Prostate gland (tissue), 2 donors: Measurements from ENCODE around the gene SYT13. TPM values are rescaled to one million over a fixed set of nuclear protein-coding genes. Genes with fewer than 3 reads are reported as not detected.

Experiments used
- DNase-seq: peaks from one replicate; pipeline ENCODE4 v3.0.0-alpha.2; 2019; ENCODE audit warnings: low spot score
- H3K27ac ChIP-seq, 2 donors: fragments of 200-600 bp; sonication (generic); 2 replicates each; pipeline ENCODE4 v1.5.1; 2017 to 2019
- H3K27me3 ChIP-seq: fragments of 200-600 bp; sonication (generic); replicated peaks from 2 replicates; pipeline ENCODE4 v1.5.1; 2019; ENCODE audit not compliant: insufficient read depth
- H3K36me3 ChIP-seq, 2 donors: fragments of 200-600 bp; sonication (generic); 1 replicate in 1 of 2; 2 replicates in 1 of 2; pipeline versions ENCODE4 v1.5.1 to v1.8.1; 2017 to 2019
- H3K4me1 ChIP-seq: fragments of 200-600 bp; sonication (generic); replicated peaks from 2 replicates; pipeline ENCODE4 v1.5.1; 2019
- H3K4me3 ChIP-seq, 2 donors: fragments of 200-600 bp; sonication (generic); 2 replicates each; pipeline ENCODE4 v1.5.1; 2017 to 2019
- H3K9me3 ChIP-seq: fragments of 200-600 bp; sonication (generic); 2 replicates; pipeline ENCODE4 v1.5.1; 2017
- POLR2A ChIP-seq: fragments of 450-650 bp; IDR thresholded peaks from one replicate; pipeline ENCODE4 v1.6.1; 2016; ENCODE audit warnings: antibody characterized with exemption, mild to moderate bottlenecking
- POLR2AphosphoS5 ChIP-seq: sonication (generic); formaldehyde crosslinking; IDR thresholded peaks from one replicate; pipeline ENCODE4 v1.6.1; 2017; ENCODE audit warnings: antibody characterized with exemption
- WGBS: methylation state at CpG from one replicate; pipeline ENCODE4 v1.1.5; 2018; 5-methylcytosine and 5-hydroxymethylcytosine counted together
- intact Hi-C: fragments of 100-400 bp; cut with DNase I; formaldehyde crosslinking; loops from one replicate; pipeline ENCODE4 v1.14.2; 2022
- total RNA-seq, 2 donors: library from RNA; depleted of rRNA; stranded (reverse); fragments of >200 nt; gene quantifications; one replicate each; pipeline ENCODE4 v1.1.0, GENCODE V29; 2016
- TF ChIP-seq, protein P1 (sequence below), 4 experiments: fragments of 200-600 bp in 2 of 4; fragments of 450-650 bp in 2 of 4; sonication (generic) in 2 of 4; IDR thresholded peaks; 1 replicate in 3 of 4; 2 replicates in 1 of 4; pipeline ENCODE4 v1.5.1; 2016 to 2019; ENCODE audit warnings: antibody characterized with exemption in 4 of 4, mild to moderate bottlenecking in 2 of 4, moderate library complexity in 2 of 4

Gene SYT13
- total RNA-seq, 2 donors from 2014 or later: 0.80 to 4.8 TPM

- TF ChIP-seq, protein P1, sequence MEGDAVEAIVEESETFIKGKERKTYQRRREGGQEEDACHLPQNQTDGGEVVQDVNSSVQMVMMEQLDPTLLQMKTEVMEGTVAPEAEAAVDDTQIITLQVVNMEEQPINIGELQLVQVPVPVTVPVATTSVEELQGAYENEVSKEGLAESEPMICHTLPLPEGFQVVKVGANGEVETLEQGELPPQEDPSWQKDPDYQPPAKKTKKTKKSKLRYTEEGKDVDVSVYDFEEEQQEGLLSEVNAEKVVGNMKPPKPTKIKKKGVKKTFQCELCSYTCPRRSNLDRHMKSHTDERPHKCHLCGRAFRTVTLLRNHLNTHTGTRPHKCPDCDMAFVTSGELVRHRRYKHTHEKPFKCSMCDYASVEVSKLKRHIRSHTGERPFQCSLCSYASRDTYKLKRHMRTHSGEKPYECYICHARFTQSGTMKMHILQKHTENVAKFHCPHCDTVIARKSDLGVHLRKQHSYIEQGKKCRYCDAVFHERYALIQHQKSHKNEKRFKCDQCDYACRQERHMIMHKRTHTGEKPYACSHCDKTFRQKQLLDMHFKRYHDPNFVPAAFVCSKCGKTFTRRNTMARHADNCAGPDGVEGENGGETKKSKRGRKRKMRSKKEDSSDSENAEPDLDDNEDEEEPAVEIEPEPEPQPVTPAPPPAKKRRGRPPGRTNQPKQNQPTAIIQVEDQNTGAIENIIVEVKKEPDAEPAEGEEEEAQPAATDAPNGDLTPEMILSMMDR (IDR thresholded peaks at IDR 0.05): no peak
- TF ChIP-seq POLR2A (no peak), POLR2AphosphoS5 (no peak)
- Histone ChIP-seq H3K4me1 (no peaks in the 10 kb centered on the region), H3K27ac (no peak overlapping the region), H3K9me3 (no peaks in the 10 kb centered on the region), H3K27me3 (no peaks in the 10 kb centered on the region), H3K4me3 (no peak overlapping the region), H3K36me3 (no peaks in the 10 kb centered on the region)
- no peak for DNase-seq
- WGBS: 67% methylated on average over 2 of the region's 2 CpGs
- intact Hi-C loops: loop anchor here (5.0 kb wide), 1 partner anchor 51 kb away; no protein-coding TSS in a partner anchor
Measured at GRCh38 chr11:45288339-45288738, 2.2 kb upstream of the SYT13 start.

- no peak overlapping the region for H3K27ac ChIP-seq
- no peaks in the 10 kb centered on the region for H3K4me1 ChIP-seq
- H3K9me3 ChIP-seq: no peaks in the 10 kb centered on the region
- WGBS: 65% methylated on average over 3 of the region's 3 CpGs
- intact Hi-C loops: loop anchor here (5.0 kb wide), 1 partner anchor 50 kb away; no protein-coding TSS in a partner anchor
- no peaks in the 10 kb centered on the region for H3K27me3 ChIP-seq
- H3K36me3 ChIP-seq: no peaks in the 10 kb centered on the region
- TF ChIP-seq, protein P1 (IDR thresholded peaks at IDR 0.05): no peak
- TF ChIP-seq POLR2AphosphoS5: no peak
- no peak overlapping the region for H3K4me3 ChIP-seq
- DNase-seq: no peak
Measured at GRCh38 chr11:45287316-45287903, 1.3 kb upstream of the SYT13 start.

DNA sequence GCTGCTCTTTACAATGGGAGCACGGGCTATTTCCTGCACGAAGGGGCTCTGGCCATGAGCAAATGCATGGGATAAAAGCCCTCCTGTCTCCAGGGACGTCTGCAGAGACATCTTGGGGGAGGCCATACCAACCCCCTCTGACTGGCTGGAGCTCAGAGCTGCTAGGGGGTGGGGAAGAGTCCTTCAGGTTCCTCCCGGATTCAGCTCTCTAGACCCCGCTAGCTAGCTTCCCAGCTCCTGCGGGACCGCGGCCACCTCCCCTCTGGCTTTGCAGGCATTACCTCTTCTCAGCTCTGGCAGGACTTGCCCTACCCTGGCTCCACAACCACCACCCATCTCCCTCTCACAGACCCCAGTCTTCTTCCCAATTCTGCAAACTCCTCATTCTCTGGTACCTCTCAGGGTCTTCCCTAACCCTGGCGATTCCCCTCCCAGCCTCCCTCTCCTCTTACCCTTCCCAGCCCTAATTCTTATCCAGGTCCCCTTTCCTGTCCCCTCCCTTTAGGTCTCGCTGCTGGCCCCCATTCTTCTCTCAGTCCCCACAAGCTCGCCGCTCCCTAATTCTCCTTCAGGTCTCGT, 802 bp downstream of the SYT13 start:
- no peaks in the 10 kb centered on the region for H3K9me3 ChIP-seq

GRCh38 chr11:45282081-45282480, 4.1 kb downstream of the SYT13 start:
- Histone ChIP-seq H3K27me3 (no peaks in the 10 kb centered on the region), H3K4me1 (no peaks in the 10 kb centered on the region), H3K4me3 (no peak overlapping the region), H3K9me3 (no peaks in the 10 kb centered on the region), H3K36me3 (no peaks in the 10 kb centered on the region), H3K27ac (no peak overlapping the region)
- DNase-seq: no peak
- 85% methylated on average over 6 of the region's 6 CpGs for WGBS
- TF ChIP-seq POLR2AphosphoS5 (no peak), POLR2A (no peak)
- TF ChIP-seq, protein P1 (IDR thresholded peaks at IDR 0.05): no peak
- intact Hi-C loops: no loop called here

More for the DNA sequence above, 802 bp downstream of the SYT13 start:
- peak overlapping the region; percentile 25 to 34 for H3K4me3 ChIP-seq
- no peak for TF ChIP-seq POLR2AphosphoS5
- TF ChIP-seq, protein P1 (IDR thresholded peaks at IDR 0.05): no peak
- no peak for TF ChIP-seq POLR2A
- H3K27ac ChIP-seq: no peak overlapping the region
- H3K4me1 ChIP-seq: no peaks in the 10 kb centered on the region
- no peak for DNase-seq
- H3K27me3 ChIP-seq: no peaks in the 10 kb centered on the region
- no peaks in the 10 kb centered on the region for H3K36me3 ChIP-seq
- intact Hi-C loops: loop anchor here (5.0 kb wide), 1 partner anchor 48 kb away; no protein-coding TSS in a partner anchor
- 33% methylated on average over 13 of the region's 13 CpGs for WGBS

DNA sequence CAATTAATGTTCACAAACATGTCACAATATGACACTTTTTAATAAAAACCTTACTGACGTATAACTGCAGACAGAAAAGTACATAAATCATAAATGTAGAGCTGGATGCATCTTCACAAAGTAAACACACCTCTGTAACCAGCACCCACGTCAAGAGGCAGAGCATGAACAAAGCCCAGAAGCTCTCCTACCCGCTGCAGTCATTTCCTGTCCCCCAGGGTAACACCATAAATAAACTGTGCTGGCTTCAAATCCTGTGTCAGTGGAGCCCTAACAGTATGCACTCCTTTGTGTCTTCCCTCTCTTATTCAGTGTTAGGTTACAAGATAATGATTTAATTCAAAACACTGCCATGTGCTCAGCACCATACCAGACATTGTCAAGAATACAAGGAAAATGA, 5.7 kb downstream of the SYT13 start:
- intact Hi-C loops: no loop called here
- Histone ChIP-seq H3K27ac (no peak overlapping the region), H3K9me3 (no peaks in the 10 kb centered on the region), H3K4me1 (no peaks in the 10 kb centered on the region), H3K4me3 (no peak overlapping the region), H3K36me3 (no peaks in the 10 kb centered on the region), H3K27me3 (no peaks in the 10 kb centered on the region)
- 38% methylated on average over 3 of the region's 3 CpGs for WGBS
- DNase-seq: no peak
- TF ChIP-seq POLR2AphosphoS5 (peak; percentile 15), POLR2A (no peak)
